Mononuclear cell (primary cell): ENCODE measurements around the gene KRT2. TPM values are rescaled to one million over a fixed set of nuclear protein-coding genes. Genes with fewer than 3 reads are reported as not detected.
"Not testable (repeated sequence)": the region's sequence is repeated elsewhere in the genome, so short reads cannot be mapped to it uniquely, and the experiment has no call there.

ENCODE experiments used
- H3K27me3 ChIP-seq: 2 replicates; pipeline ENCODE4 v1.6.0; 2011; ENCODE audit warnings: low read length, control low read depth; ENCODE audit not compliant: insufficient read depth
- H3K4me1 ChIP-seq: 2 replicates; pipeline ENCODE4 v1.5.1; 2011; ENCODE audit warnings: mild to moderate bottlenecking, low read length, control low read depth; ENCODE audit not compliant: insufficient read depth
- H3K4me3 ChIP-seq: 2 replicates; pipeline ENCODE4 v1.5.1; 2011; ENCODE audit warnings: mild to moderate bottlenecking, low read length, moderate library complexity
- H3K9me3 ChIP-seq: 2 replicates; pipeline ENCODE4 v1.5.1; 2011; ENCODE audit warnings: low read depth, mild to moderate bottlenecking, control low read depth, low read length
- total RNA-seq: library from RNA; depleted of rRNA; stranded (reverse); fragments of >200 nt; gene quantifications from one replicate; pipeline ENCODE4 v1.2.3, GENCODE V29; 2012

The KRT2 gene
- total RNA-seq, 1 donor, result 0.94 TPM

DNA sequence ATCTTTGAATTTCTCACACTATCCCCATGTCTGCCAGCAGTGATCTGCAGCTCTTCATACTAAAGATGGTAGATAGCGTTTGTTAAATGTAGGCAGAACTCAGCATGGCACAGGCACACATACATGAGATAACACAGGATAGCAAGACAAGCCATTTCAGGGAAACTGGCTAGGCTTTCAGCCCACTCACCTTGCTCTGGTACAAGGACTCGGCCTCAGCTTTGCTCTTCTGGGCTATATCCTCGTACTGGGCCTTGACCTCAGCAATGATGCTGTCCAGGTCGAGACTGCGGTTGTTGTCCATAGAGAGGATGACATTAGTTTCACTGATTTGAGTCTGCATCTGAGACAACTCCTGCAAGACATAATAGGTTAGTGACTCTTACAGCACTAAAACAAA lies 25.1 kb upstream of the KRT2 start:
- no peak overlapping the region for H3K4me3 ChIP-seq
- peaks cover 12% of the 10 kb centered on the region for H3K4me1 ChIP-seq

DNA sequence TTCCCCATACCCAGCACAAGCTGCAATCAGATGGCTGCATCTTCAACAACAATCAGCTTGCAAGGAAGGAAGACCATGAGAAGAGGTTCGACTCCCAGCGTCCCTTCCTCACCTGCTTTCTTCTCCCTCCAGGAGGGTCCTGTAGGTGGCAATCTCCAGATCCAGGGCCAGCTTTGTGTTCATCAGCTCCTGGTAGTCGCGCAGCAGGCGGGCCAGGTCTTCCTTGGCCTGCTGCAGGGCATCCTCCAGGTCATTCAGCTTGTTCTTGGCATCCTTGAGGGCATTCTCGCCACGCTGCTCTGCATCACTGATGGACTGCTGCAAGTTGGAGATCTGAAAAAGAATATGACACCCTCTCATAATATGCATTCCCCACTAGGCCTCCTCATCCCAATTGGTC lies 24.2 kb upstream of the KRT2 start:
- Histone ChIP-seq H3K9me3 (no peaks in the 10 kb centered on the region), H3K4me3 (no peak overlapping the region), H3K27me3 (no peaks in the 10 kb centered on the region), H3K4me1 (peaks cover 5% of the 10 kb centered on the region)

More for the DNA sequence above, 25.1 kb upstream of the KRT2 start:
- Histone ChIP-seq H3K27me3 (no peaks in the 10 kb centered on the region), H3K9me3 (no peaks in the 10 kb centered on the region)

DNA sequence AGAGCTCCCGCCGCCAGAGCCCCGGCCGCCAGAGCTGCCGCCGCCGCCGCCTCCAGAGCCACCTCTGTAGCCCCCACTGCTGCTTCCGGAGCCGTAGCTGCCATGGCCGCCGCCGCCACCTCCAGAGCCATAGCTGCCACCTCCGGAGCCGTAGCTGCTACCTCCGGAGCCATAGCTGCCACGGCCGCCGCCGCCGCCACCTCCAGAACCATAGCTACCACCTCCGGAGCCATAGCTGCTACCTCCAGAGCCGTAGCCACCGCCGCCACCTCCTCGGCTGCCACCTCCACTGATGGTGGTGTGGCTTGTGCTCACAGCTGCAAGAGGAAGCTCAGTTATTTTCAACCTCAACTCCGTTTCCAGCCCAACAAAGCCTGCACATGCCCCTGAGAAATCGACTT lies 23.3 kb upstream of the KRT2 start:
- H3K9me3 ChIP-seq, result no peaks in the 10 kb centered on the region
- no peak overlapping the region for H3K4me3 ChIP-seq
- no peaks in the 10 kb centered on the region for H3K4me1 ChIP-seq
- no peaks in the 10 kb centered on the region for H3K27me3 ChIP-seq

DNA sequence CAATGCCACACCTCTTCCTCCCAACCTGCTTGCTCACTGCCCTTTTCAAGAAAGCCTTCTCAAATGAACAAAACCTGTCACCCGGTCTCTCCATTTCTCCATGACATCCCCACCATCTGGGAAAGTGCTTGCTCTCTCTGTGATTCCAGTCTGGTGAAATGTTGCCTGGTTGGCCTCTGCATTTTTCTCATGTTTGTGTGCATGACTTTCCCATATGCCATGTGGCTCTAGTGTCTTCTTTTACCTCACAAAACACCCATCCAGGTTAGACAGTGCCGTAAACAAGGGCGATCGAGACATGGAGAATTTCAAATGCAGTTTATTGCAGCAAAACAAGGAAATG lies 22.4 kb upstream of the KRT2 start:
- Histone ChIP-seq H3K4me1 (no peaks in the 10 kb centered on the region), H3K9me3 (no peaks in the 10 kb centered on the region), H3K4me3 (no peak overlapping the region), H3K27me3 (no peaks in the 10 kb centered on the region)

DNA sequence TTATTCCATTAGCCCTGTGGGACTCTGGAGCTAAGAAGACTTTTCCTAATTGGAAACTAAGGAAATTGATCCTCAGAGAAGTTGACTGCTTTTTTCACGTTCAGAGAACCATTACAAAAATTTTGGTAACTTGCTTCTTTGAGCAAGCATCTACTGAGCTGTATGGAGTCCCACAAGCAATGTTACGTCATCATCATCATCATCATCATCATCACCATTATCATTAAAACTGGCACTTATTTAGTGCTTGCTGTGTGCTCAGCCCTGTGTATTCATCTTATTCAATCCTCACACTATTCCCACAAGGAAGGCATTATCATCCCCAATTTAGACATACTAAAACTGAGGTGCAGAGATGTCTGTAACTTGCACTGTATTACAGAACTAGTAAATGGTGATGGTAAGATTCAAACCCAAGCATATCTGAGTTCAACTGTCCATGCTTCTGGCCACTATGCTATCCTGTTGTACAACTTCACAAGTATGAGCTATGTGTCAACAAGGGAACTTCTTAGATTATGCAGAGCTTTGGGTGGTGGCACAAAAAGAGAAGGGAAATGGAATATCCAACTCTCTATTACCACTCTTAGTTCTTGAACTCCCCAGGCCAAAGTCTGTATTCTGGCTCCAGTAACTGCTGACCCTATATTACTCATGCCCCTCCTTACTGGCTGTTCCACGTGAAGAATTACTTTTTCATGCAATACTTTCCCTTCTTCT lies 21.9 kb upstream of the KRT2 start:
- H3K9me3 ChIP-seq, result no peaks in the 10 kb centered on the region
- H3K4me3 ChIP-seq, result no peak overlapping the region
- H3K4me1 ChIP-seq, result no peaks in the 10 kb centered on the region
- no peaks in the 10 kb centered on the region for H3K27me3 ChIP-seq

DNA sequence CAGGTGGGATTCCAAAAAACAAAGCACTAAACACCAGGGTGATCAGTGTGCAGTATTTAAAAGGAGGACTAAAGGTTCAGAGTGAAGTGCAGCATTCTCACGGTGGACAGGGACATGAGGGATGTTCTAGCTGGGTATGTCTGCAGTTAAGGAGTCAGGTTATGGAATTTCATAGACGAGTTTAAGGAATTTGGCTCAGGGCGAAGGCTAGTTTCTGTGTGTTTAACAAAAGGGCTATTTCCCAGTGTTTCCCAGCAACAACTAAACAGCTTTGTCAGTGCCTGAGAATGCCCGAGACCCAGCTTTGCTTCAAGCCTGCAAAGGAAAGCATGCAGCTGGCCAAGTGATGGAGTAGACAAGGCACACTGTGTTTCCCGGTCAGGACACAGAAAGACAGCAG lies 21.2 kb upstream of the KRT2 start:
- Histone ChIP-seq H3K9me3 (no peaks in the 10 kb centered on the region), H3K4me3 (no peak overlapping the region), H3K4me1 (no peaks in the 10 kb centered on the region), H3K27me3 (no peaks in the 10 kb centered on the region)

DNA sequence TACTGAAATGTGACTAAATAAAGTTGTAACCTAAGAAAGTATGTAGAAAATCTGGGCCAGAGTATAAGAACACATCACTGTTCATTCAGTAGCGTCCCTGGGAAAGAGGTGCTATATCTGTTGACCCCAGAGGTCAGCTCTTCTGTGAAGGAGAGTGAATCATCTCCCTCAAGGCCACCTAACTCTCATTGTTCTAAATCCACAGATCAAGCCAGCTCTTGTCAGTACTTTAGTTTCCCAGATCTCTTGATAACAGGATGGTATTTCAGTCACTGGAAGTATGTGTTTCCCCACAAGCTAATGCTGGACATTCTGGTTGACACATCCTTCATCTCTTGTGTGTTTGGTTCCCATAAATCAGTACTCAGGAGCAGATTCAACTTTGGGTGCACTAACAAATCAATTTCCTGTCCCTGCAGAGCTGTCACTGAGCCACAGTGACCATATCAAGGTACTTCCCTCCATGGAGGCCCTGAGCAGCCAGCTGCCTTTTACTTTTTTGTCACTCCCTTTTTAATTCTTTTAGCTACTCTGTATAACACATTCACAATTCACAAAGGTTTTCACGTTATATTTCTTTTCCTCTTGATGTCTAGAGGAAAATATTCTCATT lies 20.4 kb upstream of the KRT2 start:
- Histone ChIP-seq H3K4me1 (no peaks in the 10 kb centered on the region), H3K9me3 (no peaks in the 10 kb centered on the region), H3K4me3 (no peak overlapping the region), H3K27me3 (no peaks in the 10 kb centered on the region)

DNA sequence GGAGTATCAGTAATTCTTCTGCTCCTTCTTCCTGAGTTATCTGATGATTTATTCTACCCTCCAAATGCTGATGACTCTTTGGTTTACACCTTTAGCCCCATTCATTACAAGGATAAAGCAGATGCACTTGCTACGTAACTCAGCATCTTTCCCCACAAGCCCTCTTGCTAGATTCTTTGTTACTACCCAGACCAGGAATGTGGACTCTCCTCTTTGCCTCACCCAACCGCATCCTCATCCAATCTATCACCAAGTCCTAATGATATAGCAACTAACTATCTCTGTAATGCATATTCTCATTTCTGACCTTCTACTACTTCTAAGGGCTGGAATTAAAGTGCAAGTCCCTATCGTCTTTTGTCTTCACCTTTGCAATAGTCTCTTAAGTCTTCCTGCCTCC lies 18.9 kb upstream of the KRT2 start:
- Histone ChIP-seq H3K4me1 (no peaks in the 10 kb centered on the region), H3K4me3 (no peak overlapping the region), H3K9me3 (no peaks in the 10 kb centered on the region), H3K27me3 (no peaks in the 10 kb centered on the region)

DNA sequence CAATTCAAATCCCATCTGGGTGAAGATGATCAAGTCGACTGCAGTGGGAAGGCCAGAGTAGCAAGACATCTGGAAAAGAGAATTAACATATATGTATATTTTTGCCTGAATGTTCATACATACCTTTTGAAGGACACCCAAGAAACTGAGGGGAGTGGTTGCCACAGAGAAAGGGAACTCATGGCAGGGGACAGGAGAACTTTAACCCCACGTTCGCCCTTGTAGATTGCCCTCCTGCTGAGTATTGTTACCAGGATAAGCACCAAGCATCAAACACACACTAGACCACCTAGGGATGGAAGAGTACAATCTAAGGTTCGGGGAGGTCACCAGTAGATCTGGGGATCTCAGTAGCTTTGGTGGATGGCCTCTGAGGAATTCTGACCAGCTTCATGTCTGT lies 18.5 kb upstream of the KRT2 start:
- H3K4me3 ChIP-seq, result no peak overlapping the region
- H3K27me3 ChIP-seq, result no peaks in the 10 kb centered on the region
- no peaks in the 10 kb centered on the region for H3K4me1 ChIP-seq
- no peaks in the 10 kb centered on the region for H3K9me3 ChIP-seq

DNA sequence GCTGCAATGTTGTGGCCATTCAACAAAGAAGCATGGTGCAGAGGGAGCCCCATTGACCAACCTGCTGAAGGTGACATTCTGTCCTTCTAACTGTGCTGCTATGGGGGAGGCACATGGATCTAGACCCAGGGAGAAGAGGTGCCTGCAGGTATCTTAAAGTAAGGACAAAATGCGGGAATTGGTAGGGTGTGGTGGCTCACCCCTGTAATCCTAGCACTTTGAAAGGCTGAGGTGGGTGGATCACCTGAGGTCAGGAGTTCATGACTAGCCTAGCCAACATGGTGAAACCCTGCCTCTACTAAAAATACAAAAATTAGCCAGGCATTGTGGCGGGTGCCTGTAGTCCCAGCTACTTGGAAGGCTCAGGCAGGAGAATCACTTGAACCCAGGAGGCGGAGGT lies 17.9 kb upstream of the KRT2 start:
- H3K4me1 ChIP-seq, H3K4me3 ChIP-seq, H3K27me3 ChIP-seq, H3K9me3 ChIP-seq: not testable (repeated sequence)

DNA sequence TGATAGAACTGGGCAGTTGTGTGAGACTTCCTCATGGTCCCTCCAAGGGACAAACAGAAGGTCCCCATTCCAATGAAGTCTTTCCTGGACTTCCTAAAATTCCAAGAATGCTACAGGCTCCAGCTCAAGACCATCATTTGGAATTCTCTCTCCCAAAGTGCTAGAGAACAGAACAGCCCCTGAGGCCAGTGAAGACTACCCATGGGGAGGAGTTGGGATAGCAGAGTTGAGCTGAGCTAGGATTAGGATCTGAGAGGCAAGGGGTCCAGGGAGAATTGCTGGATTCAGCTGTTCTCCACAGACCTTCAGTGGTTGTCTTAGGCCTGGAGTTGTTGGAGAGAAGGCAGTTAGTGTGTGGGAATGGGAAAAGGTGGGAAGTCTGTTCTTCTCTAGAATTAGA lies 17.4 kb upstream of the KRT2 start:
- H3K4me1 ChIP-seq, result no peaks in the 10 kb centered on the region
- no peaks in the 10 kb centered on the region for H3K9me3 ChIP-seq
- H3K4me3 ChIP-seq, result no peak overlapping the region
- H3K27me3 ChIP-seq, result no peaks in the 10 kb centered on the region

DNA sequence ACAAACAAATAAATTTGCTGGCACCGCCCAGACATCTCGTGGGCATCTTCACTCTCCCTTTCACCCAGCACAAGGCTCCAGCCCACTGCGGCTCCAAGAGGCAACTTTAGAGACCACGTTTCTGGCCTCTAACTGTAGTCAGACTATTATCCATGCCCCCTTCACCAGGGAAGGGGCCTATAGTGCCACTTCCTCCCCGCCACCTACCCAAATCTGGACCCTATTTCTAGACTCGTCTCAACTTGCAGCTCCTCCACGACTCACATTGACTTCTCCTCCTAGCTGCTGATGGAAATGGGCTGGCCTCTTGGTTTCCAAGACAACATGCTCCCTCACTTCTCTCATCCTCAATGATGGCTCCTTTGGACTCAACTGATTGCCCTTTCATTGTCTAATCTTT lies 15.9 kb upstream of the KRT2 start:
- no peaks in the 10 kb centered on the region for H3K27me3 ChIP-seq
- no peaks in the 10 kb centered on the region for H3K9me3 ChIP-seq
- H3K4me3 ChIP-seq, result no peak overlapping the region
- H3K4me1 ChIP-seq, result no peaks in the 10 kb centered on the region

DNA sequence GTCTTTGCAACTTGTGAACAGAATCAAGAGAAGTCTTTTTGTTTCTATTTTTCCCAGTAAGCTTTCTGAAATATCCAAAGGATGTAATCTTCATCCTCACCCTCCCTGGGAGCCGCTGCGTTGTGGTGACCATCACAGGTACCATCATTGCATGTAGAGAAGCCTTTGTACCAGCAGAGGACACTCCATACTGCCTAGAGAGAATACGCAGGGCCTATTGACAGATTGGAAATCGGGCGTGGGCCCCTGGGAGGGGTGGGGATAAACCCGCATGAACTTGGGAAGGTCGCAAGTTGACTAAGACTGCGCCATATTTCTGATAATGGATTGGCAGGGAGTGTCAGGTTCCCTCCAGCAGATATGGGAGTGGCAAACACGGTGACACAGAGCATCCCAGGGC lies 15.5 kb upstream of the KRT2 start:
- H3K4me3 ChIP-seq, result no peak overlapping the region
- no peaks in the 10 kb centered on the region for H3K9me3 ChIP-seq
- no peaks in the 10 kb centered on the region for H3K27me3 ChIP-seq
- no peaks in the 10 kb centered on the region for H3K4me1 ChIP-seq

DNA sequence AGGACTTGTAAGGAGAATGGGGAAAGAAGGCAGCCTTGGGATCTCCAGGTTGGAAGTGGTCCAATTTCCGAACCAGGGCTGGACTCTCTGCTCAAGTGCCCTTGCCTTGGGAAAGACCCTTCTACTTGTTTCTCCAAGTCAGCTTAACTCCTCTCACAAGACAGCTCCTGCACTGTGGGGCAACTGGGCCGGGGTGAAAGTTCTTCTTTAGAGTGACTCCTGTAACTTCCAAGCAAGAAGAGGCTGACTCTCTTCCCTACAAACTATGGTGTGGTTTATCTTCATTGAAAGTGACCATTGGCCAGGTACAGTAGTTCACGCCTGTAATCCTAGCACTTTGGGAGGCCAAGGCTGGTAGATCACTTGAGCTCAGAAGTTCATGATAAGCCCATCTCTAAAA lies 14.5 kb upstream of the KRT2 start:
- peaks cover 5% of the 10 kb centered on the region for H3K4me1 ChIP-seq
- no peaks in the 10 kb centered on the region for H3K27me3 ChIP-seq
- H3K9me3 ChIP-seq, result no peaks in the 10 kb centered on the region
- no peak overlapping the region for H3K4me3 ChIP-seq

DNA sequence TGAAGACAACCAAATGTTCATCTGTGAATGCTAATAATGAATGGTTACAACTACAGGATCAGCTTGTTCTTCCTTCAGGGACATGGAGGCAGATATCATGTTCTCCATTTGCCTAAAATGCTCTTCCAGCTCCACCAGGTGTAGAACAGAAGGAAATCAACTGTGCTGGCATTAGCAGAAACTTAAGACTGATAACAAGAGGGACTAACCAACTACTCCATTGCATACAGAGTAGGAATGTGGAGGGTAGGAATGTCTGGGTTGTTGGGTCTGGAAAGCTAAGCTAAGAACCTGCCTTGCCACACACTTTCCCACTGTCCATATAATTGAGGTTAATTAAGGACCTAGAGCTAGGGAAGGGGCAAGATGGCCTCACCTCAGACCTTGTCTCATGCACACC lies 11.4 kb upstream of the KRT2 start:
- Histone ChIP-seq H3K27me3 (no peaks in the 10 kb centered on the region), H3K4me3 (no peak overlapping the region), H3K9me3 (no peaks in the 10 kb centered on the region), H3K4me1 (peaks cover 5% of the 10 kb centered on the region)

DNA sequence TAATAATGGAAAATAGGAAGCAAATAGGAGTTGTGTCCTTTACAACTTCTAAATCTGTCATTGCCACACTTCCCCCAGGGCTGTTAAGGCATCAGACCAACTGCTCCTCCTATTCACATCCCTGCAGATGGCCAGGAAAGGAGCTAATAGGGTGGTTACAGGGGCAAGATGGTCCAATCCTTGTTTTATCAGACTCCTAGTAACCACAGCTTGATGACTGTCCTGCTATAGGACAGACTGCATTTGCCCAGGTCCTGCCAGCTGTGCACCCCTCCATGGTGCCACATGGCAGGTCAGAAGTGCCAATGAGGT lies 10.9 kb upstream of the KRT2 start:
- Histone ChIP-seq H3K9me3 (no peaks in the 10 kb centered on the region), H3K27me3 (no peaks in the 10 kb centered on the region), H3K4me3 (no peak overlapping the region), H3K4me1 (peaks cover 5% of the 10 kb centered on the region)
